ENCODE results near the gene SCGB1D1. TPM values are rescaled to one million over a fixed set of nuclear protein-coding genes. Genes with fewer than 3 reads are reported as not detected.

Gene SCGB1D1
- total and polyA plus RNA-seq, 2 experiments from 2014 or later: not detected

Other genes with a start within 250 kb of the SCGB1D1 start
- 0.35 and 0.89 TPM in 2 replicates for gene BEST1, start 239.9 kb upstream of the SCGB1D1 start, total RNA-seq (2014; rRNA removed; shearing (Covaris generic))
- gene BEST1, start 239.9 kb upstream of the SCGB1D1 start, polyA plus RNA-seq (2016; fragmentation: Nextera tagmentation; extraction: Ambion mirVana): 0.44 and 0.75 TPM in 2 replicates
- 718 and 839 TPM in 2 replicates for gene FTH1, start 222.6 kb upstream of the SCGB1D1 start, total RNA-seq (2014; rRNA removed; shearing (Covaris generic))
- 2,531 and 2,750 TPM in 2 replicates for gene FTH1, start 222.6 kb upstream of the SCGB1D1 start, polyA plus RNA-seq (2016; fragmentation: Nextera tagmentation; extraction: Ambion mirVana)
- 115 and 131 TPM in 2 replicates for gene INCENP, start 66.2 kb upstream of the SCGB1D1 start, total RNA-seq (2014; rRNA removed; shearing (Covaris generic))
- gene INCENP, start 66.2 kb upstream of the SCGB1D1 start, polyA plus RNA-seq (2016; fragmentation: Nextera tagmentation; extraction: Ambion mirVana): 35.6 and 41.3 TPM in 2 replicates
- not detected in 2 replicates for gene SCGB2A1, start 18.5 kb downstream of the SCGB1D1 start, total RNA-seq (2014; rRNA removed; shearing (Covaris generic))
- not detected in 2 replicates for gene SCGB2A1, start 18.5 kb downstream of the SCGB1D1 start, polyA plus RNA-seq (2016; fragmentation: Nextera tagmentation; extraction: Ambion mirVana)
- gene SCGB1D2, start 52.0 kb downstream of the SCGB1D1 start, total RNA-seq (2014; rRNA removed; shearing (Covaris generic)): not detected in 2 replicates
- gene SCGB1D2, start 52.0 kb downstream of the SCGB1D1 start, polyA plus RNA-seq (2016; fragmentation: Nextera tagmentation; extraction: Ambion mirVana): not detected in 2 replicates
- not detected in 2 replicates for gene SCGB2A2, start 79.9 kb downstream of the SCGB1D1 start, total RNA-seq (2014; rRNA removed; shearing (Covaris generic))
- gene SCGB2A2, start 79.9 kb downstream of the SCGB1D1 start, polyA plus RNA-seq (2016; fragmentation: Nextera tagmentation; extraction: Ambion mirVana): not detected in 2 replicates
- not detected in 2 replicates for gene SCGB1D4, start 108.9 kb downstream of the SCGB1D1 start, total RNA-seq (2014; rRNA removed; shearing (Covaris generic))
- not detected in 2 replicates for gene SCGB1D4, start 108.9 kb downstream of the SCGB1D1 start, polyA plus RNA-seq (2016; fragmentation: Nextera tagmentation; extraction: Ambion mirVana)
- 32.9 and 38.4 TPM in 2 replicates for gene ASRGL1, start 147.2 kb downstream of the SCGB1D1 start, total RNA-seq (2014; rRNA removed; shearing (Covaris generic))
- 48.5 and 50.3 TPM in 2 replicates for gene ASRGL1, start 147.2 kb downstream of the SCGB1D1 start, polyA plus RNA-seq (2016; fragmentation: Nextera tagmentation; extraction: Ambion mirVana)
- not detected in 2 replicates for gene SCGB1A1, start 228.8 kb downstream of the SCGB1D1 start, total RNA-seq (2014; rRNA removed; shearing (Covaris generic))
- gene SCGB1A1, start 228.8 kb downstream of the SCGB1D1 start, polyA plus RNA-seq (2016; fragmentation: Nextera tagmentation; extraction: Ambion mirVana): not detected in 2 replicates

Data from GM23338 (cell line).